Hair follicular keratinocyte (primary cell): Measurements from ENCODE around the gene P2RY1. TPM values are rescaled to one million over a fixed set of nuclear protein-coding genes. Genes with fewer than 3 reads are reported as not detected.

Experiments
- total RNA-seq: library from RNA; depleted of rRNA; stranded (reverse); fragments of >200 nt; gene quantifications from 2 replicates; pipeline ENCODE4 v1.2.3, GENCODE V29; 2015

P2RY1 gene, protein sequence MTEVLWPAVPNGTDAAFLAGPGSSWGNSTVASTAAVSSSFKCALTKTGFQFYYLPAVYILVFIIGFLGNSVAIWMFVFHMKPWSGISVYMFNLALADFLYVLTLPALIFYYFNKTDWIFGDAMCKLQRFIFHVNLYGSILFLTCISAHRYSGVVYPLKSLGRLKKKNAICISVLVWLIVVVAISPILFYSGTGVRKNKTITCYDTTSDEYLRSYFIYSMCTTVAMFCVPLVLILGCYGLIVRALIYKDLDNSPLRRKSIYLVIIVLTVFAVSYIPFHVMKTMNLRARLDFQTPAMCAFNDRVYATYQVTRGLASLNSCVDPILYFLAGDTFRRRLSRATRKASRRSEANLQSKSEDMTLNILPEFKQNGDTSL
- total RNA-seq = 1.5 and 2.0 TPM in 2 replicates

DNA sequence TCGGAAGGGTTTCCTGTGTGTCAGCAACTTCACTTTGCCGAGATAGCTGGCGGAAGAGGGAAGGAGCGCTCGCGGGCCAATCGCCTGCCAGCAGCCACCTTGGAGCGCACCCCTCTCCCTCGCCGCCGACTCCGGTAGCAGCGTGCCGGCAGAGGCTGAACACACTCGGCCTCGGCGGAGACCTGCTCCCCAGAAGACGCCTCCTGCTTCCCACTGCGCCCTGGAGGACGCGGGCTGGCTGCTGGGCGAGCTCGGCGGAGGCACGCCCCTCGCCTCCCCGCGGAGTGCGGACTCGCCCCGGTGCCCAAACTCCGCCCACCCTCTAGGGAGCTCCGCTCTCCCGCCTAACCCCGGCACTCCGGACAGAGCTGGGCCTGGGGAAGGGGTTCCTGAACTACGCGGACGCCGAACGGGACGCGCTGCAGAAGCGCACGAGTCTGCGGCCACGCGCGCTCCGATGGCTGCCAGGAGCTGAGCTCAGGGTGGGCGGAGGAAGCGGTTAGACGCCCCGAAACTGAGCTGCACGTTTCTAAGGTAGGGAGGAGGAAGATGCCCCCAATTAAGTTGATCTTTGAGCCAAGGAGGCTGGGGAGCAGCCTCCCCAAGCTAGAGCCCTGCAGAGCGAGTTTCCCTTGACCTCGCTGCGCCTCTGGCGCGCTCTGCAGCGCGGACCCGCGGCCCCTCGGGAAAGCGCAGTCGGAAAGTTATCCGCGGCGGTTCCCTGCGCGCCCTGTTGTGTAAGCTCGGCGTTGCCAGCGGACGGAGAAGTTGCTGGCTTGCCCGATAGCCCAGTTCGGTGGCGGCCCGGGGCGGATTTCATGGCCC is at the start of gene P2RY1:
Gene P2RY1 (plus strand): TSS at position 356 of the 825 bp plus-strand sequence. CDS start 652 bp downstream, outside the sequence.

